Central memory CD8-positive, alpha-beta T cell (primary cell): ENCODE results near the gene ELOB.

Experiments used
- ATAC-seq: fragments of 150-1000 bp; cut with Tn5 transposase; replicated peaks from 2 replicates; pipeline ENCODE4 v1.10.0; 2022; ENCODE audit warnings: mild to moderate bottlenecking, moderate FRiP score, moderate number of reproducible peaks; ENCODE audit not compliant: poor library complexity, severe bottlenecking; ENCODE audit errors: extremely low read depth
- DNase-seq, 2 donors: peaks; one replicate each; pipeline ENCODE4 v3.0.0; 2021; ENCODE audit warnings: low spot score in 2 of 2
- H3K27ac Mint-ChIP-seq: one replicate; pipeline ENCODE4 v1.8.0; 2022; ENCODE audit warnings: low read depth, mild to moderate bottlenecking, moderate library complexity, mixed read lengths
- H3K27me3 Mint-ChIP-seq: one replicate; pipeline ENCODE4 v1.8.0; 2022; ENCODE audit warnings: mixed read lengths
- H3K36me3 Mint-ChIP-seq: one replicate; pipeline ENCODE4 v1.8.0; 2022; ENCODE audit warnings: mild to moderate bottlenecking, moderate library complexity, mixed read lengths; ENCODE audit not compliant: insufficient read depth
- H3K4me1 Mint-ChIP-seq: one replicate; pipeline ENCODE4 v1.8.0; 2022; ENCODE audit warnings: mixed read lengths
- H3K4me3 Mint-ChIP-seq: one replicate; pipeline ENCODE4 v1.8.0; 2022; ENCODE audit warnings: mild to moderate bottlenecking, moderate library complexity, mixed read lengths
- H3K9me3 Mint-ChIP-seq: one replicate; pipeline ENCODE4 v1.8.0; 2022; ENCODE audit warnings: mixed read lengths

The ELOB gene

GRCh38 chr16:2817340-2818271, 40.5 kb upstream of the ELOB start:
- H3K4me3 Mint-ChIP-seq: peak overlapping the region; percentile 61
- no peaks in the 10 kb centered on the region for H3K27me3 Mint-ChIP-seq
- peak overlapping the region; percentile 61 for H3K27ac Mint-ChIP-seq
- no peaks in the 10 kb centered on the region for H3K9me3 Mint-ChIP-seq
- no peaks in the 10 kb centered on the region for H3K4me1 Mint-ChIP-seq
- no peaks in the 10 kb centered on the region for H3K36me3 Mint-ChIP-seq
- DNase-seq (no peak), ATAC-seq (peak; percentile 38)

- ATAC-seq (peak; percentile 62), DNase-seq (peak in 1 of 2 donors; percentile 31)
- no peaks in the 10 kb centered on the region for H3K4me1 Mint-ChIP-seq
- H3K4me3 Mint-ChIP-seq: peak within 1 kb of the TSS; percentile 61
- no peaks in the 10 kb centered on the region for H3K9me3 Mint-ChIP-seq
- H3K27me3 Mint-ChIP-seq: peaks cover under 1% of the 10 kb centered on the region
- peak within 1 kb of the TSS; percentile 65 for H3K27ac Mint-ChIP-seq
- H3K36me3 Mint-ChIP-seq: no peaks in the 10 kb centered on the region
Observed at GRCh38 chr16:2816751-2817339, 39.8 kb upstream of the ELOB start, which contains the start of gene PRSS21. PRSS21 (plus strand) TSS chr16:2817237; CDS start chr16:2817269, 32 bp downstream.

GRCh38 chr16:2815299-2815771, 38.3 kb upstream of the ELOB start:
- Mint-ChIP-seq H3K4me3 (no peak overlapping the region), H3K4me1 (no peaks in the 10 kb centered on the region)

GRCh38 chr16:2814551-2815298, 37.6 kb upstream of the ELOB start:
- no peak for ATAC-seq
- H3K27me3 Mint-ChIP-seq: peaks cover 22% of the 10 kb centered on the region
- no peaks in the 10 kb centered on the region for H3K9me3 Mint-ChIP-seq

More at GRCh38 chr16:2815299-2815771, 38.3 kb upstream of the ELOB start:
- Mint-ChIP-seq H3K9me3 (no peaks in the 10 kb centered on the region), H3K27me3 (peaks cover 16% of the 10 kb centered on the region), H3K27ac (no peak overlapping the region), H3K36me3 (no peaks in the 10 kb centered on the region)
- no peak for ATAC-seq
- no peak for DNase-seq

GRCh38 chr16:2813771-2814221, 36.7 kb upstream of the ELOB start:
- H3K27ac Mint-ChIP-seq: no peak overlapping the region
- H3K27me3 Mint-ChIP-seq: peaks cover 31% of the 10 kb centered on the region
- H3K36me3 Mint-ChIP-seq: no peaks in the 10 kb centered on the region
- H3K9me3 Mint-ChIP-seq: no peaks in the 10 kb centered on the region
- no peaks in the 10 kb centered on the region for H3K4me1 Mint-ChIP-seq
- no peak overlapping the region for H3K4me3 Mint-ChIP-seq
- ATAC-seq (no peak), DNase-seq (no peak)

More at GRCh38 chr16:2814551-2815298, 37.6 kb upstream of the ELOB start:
- no peaks in the 10 kb centered on the region for H3K36me3 Mint-ChIP-seq
- no peaks in the 10 kb centered on the region for H3K4me1 Mint-ChIP-seq
- no peak overlapping the region for H3K27ac Mint-ChIP-seq
- DNase-seq: no peak
- no peak overlapping the region for H3K4me3 Mint-ChIP-seq

- ATAC-seq (no peak), DNase-seq (no peak)
- Mint-ChIP-seq H3K27me3 (peaks cover 51% of the 10 kb centered on the region), H3K4me1 (no peaks in the 10 kb centered on the region), H3K9me3 (no peaks in the 10 kb centered on the region), H3K4me3 (no peak overlapping the region), H3K36me3 (no peaks in the 10 kb centered on the region), H3K27ac (no peak overlapping the region)
Observed at GRCh38 chr16:2811703-2812471, 34.8 kb upstream of the ELOB start.

GRCh38 chr16:2810651-2811050, 33.6 kb upstream of the ELOB start:
- H3K27me3 Mint-ChIP-seq: peaks cover 63% of the 10 kb centered on the region
- H3K36me3 Mint-ChIP-seq: peaks cover 2% of the 10 kb centered on the region

GRCh38 chr16:2809149-2809760, 32.2 kb upstream of the ELOB start:
- Mint-ChIP-seq H3K9me3 (no peaks in the 10 kb centered on the region), H3K4me3 (no peak overlapping the region), H3K4me1 (no peaks in the 10 kb centered on the region), H3K27ac (no peak overlapping the region), H3K36me3 (peaks cover 2% of the 10 kb centered on the region), H3K27me3 (peaks cover 73% of the 10 kb centered on the region)
- ATAC-seq: no peak
- DNase-seq: no peak

More at GRCh38 chr16:2810651-2811050, 33.6 kb upstream of the ELOB start:
- Mint-ChIP-seq H3K9me3 (no peaks in the 10 kb centered on the region), H3K4me3 (no peak overlapping the region), H3K27ac (no peak overlapping the region), H3K4me1 (no peaks in the 10 kb centered on the region)
- ATAC-seq (no peak), DNase-seq (no peak)

- Mint-ChIP-seq H3K27me3 (peaks cover 73% of the 10 kb centered on the region), H3K4me1 (no peaks in the 10 kb centered on the region), H3K27ac (no peak overlapping the region), H3K9me3 (peaks cover 5% of the 10 kb centered on the region), H3K4me3 (no peak overlapping the region), H3K36me3 (peaks cover 2% of the 10 kb centered on the region)
- no peak for ATAC-seq
- no peak for DNase-seq
Observed at GRCh38 chr16:2808181-2808580, 31.1 kb upstream of the ELOB start.

- DNase-seq: no peak
- H3K27me3 Mint-ChIP-seq: peaks cover 67% of the 10 kb centered on the region
- H3K4me1 Mint-ChIP-seq: no peaks in the 10 kb centered on the region
- H3K36me3 Mint-ChIP-seq: peaks cover 2% of the 10 kb centered on the region
- no peak overlapping the region for H3K27ac Mint-ChIP-seq
- no peak overlapping the region for H3K4me3 Mint-ChIP-seq
- ATAC-seq: no peak
- H3K9me3 Mint-ChIP-seq: peaks cover 5% of the 10 kb centered on the region
Observed at GRCh38 chr16:2806286-2806685, 29.2 kb upstream of the ELOB start.

- no peak for ATAC-seq
- peaks cover 51% of the 10 kb centered on the region for H3K27me3 Mint-ChIP-seq
Observed at GRCh38 chr16:2804728-2805127, 27.6 kb upstream of the ELOB start.

More at GRCh38 chr16:2804728-2805127, 27.6 kb upstream of the ELOB start:
- H3K4me3 Mint-ChIP-seq: no peak overlapping the region
- H3K36me3 Mint-ChIP-seq: peaks cover 2% of the 10 kb centered on the region
- H3K9me3 Mint-ChIP-seq: peaks cover 5% of the 10 kb centered on the region
- H3K27ac Mint-ChIP-seq: no peak overlapping the region
- no peak for DNase-seq
- H3K4me1 Mint-ChIP-seq: no peaks in the 10 kb centered on the region
